SK-N-SH treated with all-trans-retinoic acid at 6 μM for 48 hours (cell line): ENCODE measurements around the gene IQSEC1.

Experiments
- ARNTL ChIP-seq: fragments of 450-650 bp; formaldehyde crosslinking; IDR thresholded peaks from 2 replicates; pipeline ENCODE4 v1.5.0; 2020; ENCODE audit warnings: low read depth, mild to moderate bottlenecking, moderate library complexity, borderline replicate concordance
- ESRRG ChIP-seq: fragments of 250-450 bp; sonication (Bioruptor Pico); IDR thresholded peaks from 2 replicates; pipeline ENCODE4 v1.6.1; 2021; ENCODE audit warnings: mild to moderate bottlenecking
- ISL1 ChIP-seq: fragments of 250-450 bp; sonication (Bioruptor Pico); IDR thresholded peaks from 2 replicates; pipeline ENCODE4 v2.1.2; 2022; ENCODE audit warnings: mild to moderate bottlenecking, moderate library complexity
- RARB ChIP-seq: fragments of 250-450 bp; sonication (Bioruptor Pico); IDR thresholded peaks from 2 replicates; pipeline ENCODE4 v1.8.0; 2021; ENCODE audit warnings: mild to moderate bottlenecking, moderate library complexity
- TCF4 ChIP-seq: fragments of 250-450 bp; sonication (Bioruptor Pico); IDR thresholded peaks from 2 replicates; pipeline ENCODE4 v1.8.0; 2021; ENCODE audit warnings: mild to moderate bottlenecking, moderate library complexity, borderline replicate concordance
- TOX ChIP-seq: fragments of 250-450 bp; sonication (Bioruptor Pico); IDR thresholded peaks from 2 replicates; pipeline ENCODE4 v1.8.0; 2021; ENCODE audit warnings: mild to moderate bottlenecking, moderate library complexity, borderline replicate concordance
- ZC3H10 ChIP-seq: fragments of 250-450 bp; sonication (Bioruptor Pico); IDR thresholded peaks from 2 replicates; pipeline ENCODE4 v1.5.1; 2021; ENCODE audit warnings: mild to moderate bottlenecking, moderate library complexity
- ZNF565 ChIP-seq: fragments of 450-650 bp; formaldehyde crosslinking; conservative IDR thresholded peaks from 2 replicates; pipeline ENCODE4 v1.5.0; 2020; ENCODE audit warnings: low read depth, mild to moderate bottlenecking, moderate library complexity
- ZNF8 ChIP-seq: fragments of 450-650 bp; formaldehyde crosslinking; IDR thresholded peaks from 2 replicates; pipeline ENCODE4 v1.5.0; 2020; ENCODE audit warnings: mild to moderate bottlenecking, moderate library complexity
- TF ChIP-seq, protein P1 (sequence below): fragments of 250-450 bp; sonication (Bioruptor Pico); IDR thresholded peaks from 2 replicates; pipeline ENCODE4 v1.8.0; 2020; ENCODE audit warnings: mild to moderate bottlenecking, moderate library complexity, borderline replicate concordance
- TF ChIP-seq, protein P2 (sequence below): fragments of 250-450 bp; sonication (Bioruptor Pico); IDR thresholded peaks from 2 replicates; pipeline ENCODE4 v1.5.1; 2020; ENCODE audit warnings: low read depth, mild to moderate bottlenecking, moderate library complexity

- TF ChIP-seq TCF4 (CRISPR knock-in tag) (no peak), ESRRG (CRISPR knock-in tag) (no peak), ZC3H10 (CRISPR knock-in tag) (no peak), RARB (CRISPR knock-in tag) (no peak), ARNTL (CRISPR knock-in tag) (no peak), ISL1 (CRISPR knock-in tag) (no peak), TOX (no peak), ZNF8 (CRISPR knock-in tag) (no peak), ZNF565 (CRISPR knock-in tag) (no peak)
- TF ChIP-seq, protein P1, sequence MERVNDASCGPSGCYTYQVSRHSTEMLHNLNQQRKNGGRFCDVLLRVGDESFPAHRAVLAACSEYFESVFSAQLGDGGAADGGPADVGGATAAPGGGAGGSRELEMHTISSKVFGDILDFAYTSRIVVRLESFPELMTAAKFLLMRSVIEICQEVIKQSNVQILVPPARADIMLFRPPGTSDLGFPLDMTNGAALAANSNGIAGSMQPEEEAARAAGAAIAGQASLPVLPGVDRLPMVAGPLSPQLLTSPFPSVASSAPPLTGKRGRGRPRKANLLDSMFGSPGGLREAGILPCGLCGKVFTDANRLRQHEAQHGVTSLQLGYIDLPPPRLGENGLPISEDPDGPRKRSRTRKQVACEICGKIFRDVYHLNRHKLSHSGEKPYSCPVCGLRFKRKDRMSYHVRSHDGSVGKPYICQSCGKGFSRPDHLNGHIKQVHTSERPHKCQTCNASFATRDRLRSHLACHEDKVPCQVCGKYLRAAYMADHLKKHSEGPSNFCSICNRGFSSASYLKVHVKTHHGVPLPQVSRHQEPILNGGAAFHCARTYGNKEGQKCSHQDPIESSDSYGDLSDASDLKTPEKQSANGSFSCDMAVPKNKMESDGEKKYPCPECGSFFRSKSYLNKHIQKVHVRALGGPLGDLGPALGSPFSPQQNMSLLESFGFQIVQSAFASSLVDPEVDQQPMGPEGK (CRISPR knock-in tag) = no peak
- TF ChIP-seq, protein P2, sequence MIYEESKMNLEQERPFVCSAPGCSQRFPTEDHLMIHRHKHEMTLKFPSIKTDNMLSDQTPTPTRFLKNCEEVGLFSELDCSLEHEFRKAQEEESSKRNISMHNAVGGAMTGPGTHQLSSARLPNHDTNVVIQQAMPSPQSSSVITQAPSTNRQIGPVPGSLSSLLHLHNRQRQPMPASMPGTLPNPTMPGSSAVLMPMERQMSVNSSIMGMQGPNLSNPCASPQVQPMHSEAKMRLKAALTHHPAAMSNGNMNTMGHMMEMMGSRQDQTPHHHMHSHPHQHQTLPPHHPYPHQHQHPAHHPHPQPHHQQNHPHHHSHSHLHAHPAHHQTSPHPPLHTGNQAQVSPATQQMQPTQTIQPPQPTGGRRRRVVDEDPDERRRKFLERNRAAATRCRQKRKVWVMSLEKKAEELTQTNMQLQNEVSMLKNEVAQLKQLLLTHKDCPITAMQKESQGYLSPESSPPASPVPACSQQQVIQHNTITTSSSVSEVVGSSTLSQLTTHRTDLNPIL (CRISPR knock-in tag) = no peak
These were observed 175.6 kb downstream of the IQSEC1 start for GRCh38 chr3:12897381-12898289.
